Natural killer cell (primary cell): Measurements from ENCODE around the gene KRT26. TPM values are rescaled to one million over a fixed set of nuclear protein-coding genes. Genes with fewer than 3 reads are reported as not detected.

ENCODE experiments used
- ATAC-seq, 3 donors: fragments of 150-1000 bp in 2 of 3; fragments of 200-7000 bp in 1 of 3; cut with Tn5 transposase; 1 replicate in 1 of 3; 2 replicates in 2 of 3; pipeline ENCODE4 v1.10.0; 2021; ENCODE audit warnings: mild to moderate bottlenecking in 2 of 3, moderate library complexity in 2 of 3
- DNase-seq, 2 donors: peaks; one replicate each; pipeline versions ENCODE4 v3.0.0 to v3.0.0-alpha.2; 2013 to 2021; ENCODE audit warnings: mixed read lengths in 1 of 2
- H3K27ac ChIP-seq: one replicate; pipeline ENCODE4 v1.5.1; 2013; ENCODE audit warnings: mild to moderate bottlenecking, low read length
- H3K27me3 ChIP-seq: one replicate; pipeline ENCODE4 v1.6.1; 2013; ENCODE audit warnings: low read length; ENCODE audit not compliant: control insufficient read depth, insufficient read depth
- H3K36me3 ChIP-seq: one replicate; pipeline ENCODE4 v1.6.1; 2013; ENCODE audit warnings: low read length; ENCODE audit not compliant: control insufficient read depth, insufficient read depth
- H3K4me1 ChIP-seq: one replicate; pipeline ENCODE4 v1.6.1; 2013; ENCODE audit warnings: low read length; ENCODE audit not compliant: control insufficient read depth, insufficient read depth
- H3K4me3 ChIP-seq: one replicate; pipeline ENCODE4 v1.5.1; 2013; ENCODE audit warnings: low read length
- H3K9me3 ChIP-seq: one replicate; pipeline ENCODE4 v1.6.1; 2013; ENCODE audit warnings: low read length; ENCODE audit not compliant: control insufficient read depth, insufficient read depth
- H3K27ac Mint-ChIP-seq, 2 donors: one replicate each; pipeline ENCODE4 v1.8.0; 2022; ENCODE audit warnings: mild to moderate bottlenecking in 2 of 2, mixed read lengths in 2 of 2, moderate library complexity in 1 of 2
- H3K27me3 Mint-ChIP-seq, 2 donors: one replicate each; pipeline ENCODE4 v1.8.0; 2022; ENCODE audit warnings: low read depth in 2 of 2, mixed read lengths in 2 of 2
- H3K36me3 Mint-ChIP-seq: one replicate; pipeline ENCODE4 v1.8.0; 2022; ENCODE audit warnings: mixed read lengths
- H3K4me1 Mint-ChIP-seq, 2 donors: one replicate each; pipeline ENCODE4 v1.8.0; 2022; ENCODE audit warnings: mixed read lengths in 2 of 2
- H3K4me3 Mint-ChIP-seq: one replicate; pipeline ENCODE4 v1.8.0; 2022; ENCODE audit warnings: mild to moderate bottlenecking, moderate library complexity, mixed read lengths
- H3K9me3 Mint-ChIP-seq, 2 donors: one replicate each; pipeline ENCODE4 v1.8.0; 2022; ENCODE audit warnings: mixed read lengths in 2 of 2
- CTCF ChIP-seq: fragments of 200-600 bp; IDR thresholded peaks from one replicate; pipeline ENCODE4 v1.8.0; 2022; ENCODE audit warnings: antibody characterized with exemption
- WGBS: methylation state at CpG from one replicate; pipeline ENCODE4 v1.1.7; 2013; ENCODE audit warnings: missing lambda C conversion rate; ENCODE audit not compliant: insufficient coverage; 5-methylcytosine and 5-hydroxymethylcytosine counted together
- intact Hi-C: fragments of 100-400 bp; cut with micrococcal nuclease; formaldehyde crosslinking; loops from one replicate; pipeline ENCODE4 v1.14.2; 2022
- total RNA-seq, 4 donors: library from RNA; stranded (reverse); fragments of 120-200 nt in 1 of 4; gene quantifications; one replicate each; pipeline versions ENCODE4 v1.2.3 to v1.2.4, GENCODE V29; 2013 to 2022

The KRT26 gene
- total RNA-seq, 3 donors from 2014 or later (not counting 1 experiment from before 2014, with no cell fraction given): not detected

GRCh38 chr17:40795019-40795667 is 23.1 kb upstream of the KRT26 start:
- no peak for TF ChIP-seq CTCF
- Histone ChIP-seq H3K36me3 (no peaks in the 10 kb centered on the region), H3K4me1 (no peaks in the 10 kb centered on the region), H3K27me3 (peaks cover 12% of the 10 kb centered on the region), H3K27ac (no peak overlapping the region), H3K4me3 (no peak overlapping the region), H3K9me3 (no peaks in the 10 kb centered on the region)
- no peaks in the 10 kb centered on the region for H3K9me3 Mint-ChIP-seq
- peaks cover 25 to 48% of the 10 kb centered on the region in 2 donors for H3K27me3 Mint-ChIP-seq
- no peak overlapping the region for H3K4me3 Mint-ChIP-seq
- no peak overlapping the region for H3K27ac Mint-ChIP-seq
- WGBS: 84% methylated on average over 9 of the region's 10 CpGs
- ATAC-seq (no peak), DNase-seq (no peak)
- H3K36me3 Mint-ChIP-seq: no peaks in the 10 kb centered on the region
- intact Hi-C loops: no loop called here
- no peaks in the 10 kb centered on the region for H3K4me1 Mint-ChIP-seq

DNA sequence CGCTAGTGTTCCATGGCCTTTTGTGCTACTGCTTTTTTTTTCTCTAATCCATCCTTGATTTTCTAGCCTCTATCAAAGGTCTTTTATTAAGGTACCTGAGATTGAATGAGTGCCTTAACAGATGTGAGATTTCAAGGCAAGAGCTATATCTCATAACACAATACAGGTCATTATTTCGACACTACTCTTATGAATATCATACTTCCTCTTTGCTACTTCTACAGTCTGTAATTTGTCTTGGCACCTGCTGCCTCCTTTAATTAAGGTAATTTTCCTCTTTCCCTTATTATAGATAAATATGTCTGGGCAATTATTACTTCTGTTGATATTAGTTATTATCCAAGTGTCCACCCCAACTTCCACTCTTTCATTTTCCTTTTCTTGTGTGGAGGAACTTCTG is 22.5 kb upstream of the KRT26 start:
- Mint-ChIP-seq H3K9me3 (no peaks in the 10 kb centered on the region), H3K27me3 (peaks cover 25 to 49% of the 10 kb centered on the region in 2 donors), H3K4me3 (no peak overlapping the region), H3K27ac (no peak overlapping the region), H3K36me3 (no peaks in the 10 kb centered on the region), H3K4me1 (no peaks in the 10 kb centered on the region)
- no peaks in the 10 kb centered on the region for H3K4me1 ChIP-seq
- intact Hi-C loops: no loop called here
- no peak for TF ChIP-seq CTCF
- no peak overlapping the region for H3K4me3 ChIP-seq
- H3K9me3 ChIP-seq: no peaks in the 10 kb centered on the region
- no peak overlapping the region for H3K27ac ChIP-seq
- ATAC-seq (no peak), DNase-seq (no peak)
- no peaks in the 10 kb centered on the region for H3K36me3 ChIP-seq
- WGBS: 58% methylated on average over 2 of the region's 2 CpGs
- H3K27me3 ChIP-seq: peaks cover 12% of the 10 kb centered on the region

GRCh38 chr17:40793832-40794231 is 21.8 kb upstream of the KRT26 start:
- DNase-seq (no peak), ATAC-seq (no peak)
- Mint-ChIP-seq H3K36me3 (no peaks in the 10 kb centered on the region), H3K27me3 (peaks cover 25 to 49% of the 10 kb centered on the region in 2 donors), H3K4me1 (no peaks in the 10 kb centered on the region), H3K9me3 (no peaks in the 10 kb centered on the region), H3K27ac (no peak overlapping the region), H3K4me3 (no peak overlapping the region)
- 85% methylated on average over 10 of the region's 10 CpGs for WGBS
- intact Hi-C loops: no loop called here
- TF ChIP-seq CTCF: no peak
- no peaks in the 10 kb centered on the region for H3K4me1 ChIP-seq
- no peak overlapping the region for H3K4me3 ChIP-seq
- H3K27ac ChIP-seq: no peak overlapping the region
- peaks cover 12% of the 10 kb centered on the region for H3K27me3 ChIP-seq
- no peaks in the 10 kb centered on the region for H3K36me3 ChIP-seq
- H3K9me3 ChIP-seq: no peaks in the 10 kb centered on the region
